A549 (cell line): ENCODE data around the gene SPG21. TPM values are rescaled to one million over a fixed set of nuclear protein-coding genes. Genes with fewer than 3 reads are reported as not detected.

ENCODE experiments used
- ATAC-seq, 2 experiments: fragments of 200-7000 bp in 1 of 2; fragments of >200 bp in 1 of 2; cut with Nextera tagmentation in 1 of 2; cut with Tn5 transposase in 1 of 2; 3 replicates each; pipeline versions ENCODE4 v1.8.0 to v1.9.1; 2018 to 2020; ENCODE audit warnings: mild to moderate bottlenecking in 1 of 2, moderate library complexity in 1 of 2
- CTCF ChIA-PET: fragments of 300-600 bp; sonication (Branson Sonifier 250); formaldehyde crosslinking; extraction: SDS; loops from one replicate; lab custom pipeline; 2021; ENCODE audit warnings: antibody characterized with exemption, inconsistent platforms; lab: Yijun Ruan, JAX
- POLR2A ChIA-PET: fragments of 350-600 bp; formaldehyde crosslinking; extraction: SDS; loops from one replicate; lab custom pipeline; 2021; ENCODE audit warnings: antibody characterized with exemption, inconsistent platforms; lab: Yijun Ruan, JAX
- DNase-seq, 2 experiments: peaks; one replicate each; pipeline versions ENCODE4 v3.0.0 to v3.0.0-alpha.2; 2011 to 2016; ENCODE audit warnings: low read depth in 1 of 2, low spot score in 1 of 2
- FAIRE-seq: peaks from 2 replicates; lab custom pipeline; 2011; peaks lifted over from hg19 to GRCh38; lab: Jason Lieb, UNC
- H3K27ac ChIP-seq, 2 experiments: fragments of >200 bp; sonication (Bioruptor Twin); formaldehyde crosslinking; 3 replicates each; pipeline ENCODE4 v1.5.1; 2016 to 2017
- H3K4me1 ChIP-seq: fragments of >200 bp; sonication (Bioruptor Twin); formaldehyde crosslinking; 3 replicates; pipeline ENCODE4 v1.6.1; 2016
- H3K4me2 ChIP-seq: fragments of >200 bp; sonication (Bioruptor Twin); formaldehyde crosslinking; 3 replicates; pipeline ENCODE4 v1.6.1; 2016
- H3K4me3 ChIP-seq: fragments of >200 bp; sonication (Bioruptor Twin); formaldehyde crosslinking; 3 replicates; pipeline ENCODE4 v1.5.1; 2016
- H3K9me3 ChIP-seq: fragments of >200 bp; sonication (Bioruptor Twin); formaldehyde crosslinking; 3 replicates; pipeline ENCODE4 v1.6.1; 2016
- ATOH8 ChIP-seq: fragments of 250-450 bp; sonication (Bioruptor Pico); IDR thresholded peaks from 2 replicates; pipeline ENCODE4 v1.5.0; 2020; ENCODE audit warnings: low read depth, mild to moderate bottlenecking, moderate library complexity
- BCL3 ChIP-seq: fragments of >200 bp; sonication (Bioruptor Twin); formaldehyde crosslinking; IDR thresholded peaks from 3 replicates; pipeline ENCODE4 v1.6.1; 2016
- CHD2 ChIP-seq: fragments of 150-350 bp; IDR thresholded peaks from 2 replicates; pipeline ENCODE4 v1.6.1; 2014; ENCODE audit warnings: low read length; ENCODE audit not compliant: partially characterized antibody
- E2F6 ChIP-seq: IDR thresholded peaks from 2 replicates; pipeline ENCODE4 v1.6.1; 2012; ENCODE audit warnings: low read depth, borderline replicate concordance
- EHF ChIP-seq: fragments of 250-450 bp; sonication (Bioruptor Pico); IDR thresholded peaks from 2 replicates; pipeline ENCODE4 v1.5.0; 2020; ENCODE audit warnings: mild to moderate bottlenecking
- EP300 ChIP-seq, 2 experiments: fragments of >200 bp; sonication (Bioruptor Twin); formaldehyde crosslinking; IDR thresholded peaks; 2 replicates in 1 of 2; 3 replicates in 1 of 2; pipeline ENCODE4 v1.6.1; 2016 to 2017
- ESRRA ChIP-seq: fragments of 150-350 bp; IDR thresholded peaks from 2 replicates; pipeline ENCODE4 v1.6.1; 2014; ENCODE audit warnings: mild to moderate bottlenecking, low read length, borderline replicate concordance
- FOSB ChIP-seq: fragments of 250-450 bp; sonication (Bioruptor Pico); IDR thresholded peaks from 2 replicates; pipeline ENCODE4 v1.5.0; 2020; ENCODE audit warnings: mild to moderate bottlenecking, moderate library complexity
- FOXS1 ChIP-seq: fragments of 250-450 bp; sonication (Bioruptor Pico); IDR thresholded peaks from 2 replicates; pipeline ENCODE4 v1.5.0; 2020; ENCODE audit warnings: mild to moderate bottlenecking, moderate library complexity
- GATA3 ChIP-seq: IDR thresholded peaks from 2 replicates; pipeline ENCODE4 v1.6.1; 2012; ENCODE audit warnings: borderline replicate concordance
- HEYL ChIP-seq: fragments of 250-450 bp; sonication (Bioruptor Pico); IDR thresholded peaks from 2 replicates; pipeline ENCODE4 v1.8.0; 2021; ENCODE audit warnings: mild to moderate bottlenecking, moderate library complexity
- HMGXB4 ChIP-seq: fragments of 250-450 bp; sonication (Bioruptor Pico); IDR thresholded peaks from 2 replicates; pipeline ENCODE4 v1.5.0; 2021; ENCODE audit warnings: mild to moderate bottlenecking, moderate library complexity, borderline replicate concordance
- JUN ChIP-seq, 2 experiments: fragments of >200 bp; sonication (Bioruptor Twin); formaldehyde crosslinking; IDR thresholded peaks; 2 replicates in 1 of 2; 3 replicates in 1 of 2; pipeline ENCODE4 v1.6.1; 2016 to 2017
- MAFK ChIP-seq: fragments of 450-650 bp; IDR thresholded peaks from 2 replicates; pipeline ENCODE4 v1.6.1; 2014; ENCODE audit not compliant: partially characterized antibody
- MAX ChIP-seq: IDR thresholded peaks from 2 replicates; pipeline ENCODE4 v1.6.1; 2012
- NFE2L2 ChIP-seq: fragments of 150-350 bp; conservative IDR thresholded peaks from 2 replicates; pipeline ENCODE4 v1.6.1; 2014; ENCODE audit warnings: low read length
- POLR2A ChIP-seq: IDR thresholded peaks from 2 replicates; pipeline ENCODE4 v1.6.1; 2012; ENCODE audit warnings: mild to moderate bottlenecking, low read length
- RAD21 ChIP-seq, 2 experiments: fragments of >200 bp in 1 of 2; sonication (Bioruptor Twin) in 1 of 2; formaldehyde crosslinking in 1 of 2; IDR thresholded peaks in 1 of 2; conservative IDR thresholded peaks in 1 of 2; 2 replicates in 1 of 2; 3 replicates in 1 of 2; pipeline ENCODE4 v1.6.1; 2012 to 2018; ENCODE audit warnings: inconsistent platforms in 1 of 2
- RFX5 ChIP-seq: fragments of 450-650 bp; IDR thresholded peaks from 2 replicates; pipeline ENCODE4 v1.7.1; 2014; ENCODE audit warnings: antibody characterized with exemption, mild to moderate bottlenecking, moderate library complexity
- RNF2 ChIP-seq: fragments of 200-600 bp; sonication (generic); IDR thresholded peaks from 2 replicates; pipeline ENCODE4 v1.6.1; 2016; ENCODE audit warnings: low read depth, mild to moderate bottlenecking, antibody characterized with exemption, moderate library complexity, borderline replicate concordance
- SMC3 ChIP-seq: fragments of >200 bp; sonication (Bioruptor Twin); formaldehyde crosslinking; IDR thresholded peaks from 3 replicates; pipeline ENCODE4 v1.6.1; 2018; ENCODE audit warnings: inconsistent platforms
- TP53 ChIP-seq: fragments of 250-450 bp; sonication (Bioruptor Pico); IDR thresholded peaks from 2 replicates; pipeline ENCODE4 v1.5.0; 2021; ENCODE audit warnings: mild to moderate bottlenecking, moderate library complexity
- ZSCAN20 ChIP-seq: fragments of 250-450 bp; sonication (Bioruptor Pico); IDR thresholded peaks from 2 replicates; pipeline ENCODE4 v1.8.0; 2022; ENCODE audit warnings: mild to moderate bottlenecking, moderate library complexity
- WGBS: methylation state at CpG from one replicate; pipeline ENCODE4 v1.1.6; 2017; ENCODE audit errors: missing lambda C conversion rate; 5-methylcytosine and 5-hydroxymethylcytosine counted together
- polyA plus RNA-seq, 4 experiments: library from polyadenylated mRNA; depleted of rRNA in 3 of 4; stranded (reverse); fragments of >200 nt; fragmentation: RNase III in 1 of 4; extraction: RNeasy Plus Mini Kit Qiagen cat#74134 plus additional on column Dnase treatment in 1 of 4; gene quantifications; 2 replicates in 3 of 4; 3 replicates in 1 of 4; pipeline ENCODE4 v1.2.3, GENCODE V29; 2011 to 2017

The SPG21 gene
- polyA plus RNA-seq, 2 of the 4 experiments (the other 2 are of a cell fraction): 117 to 155 TPM

- ChIA-PET CTCF (interaction anchor here (0.7 to 1.5 kb wide), 7 partner anchors 8 to 276 kb away, joined by 3 to 5 read pairs (median 3); partner anchors contain the start of gene SPG21), POLR2A (no interaction called here)
- Histone ChIP-seq H3K4me1 (no peaks in the 10 kb centered on the region), H3K27ac (no peak overlapping the region), H3K4me3 (no peak overlapping the region), H3K4me2 (no peak overlapping the region), H3K9me3 (no peaks in the 10 kb centered on the region)
- ATAC-seq: no peak
- TF ChIP-seq GATA3: no peak
- no peak for TF ChIP-seq RNF2
- peak; percentile 69 for TF ChIP-seq MAFK
- no peak for DNase-seq
- 80% methylated on average over 3 of the region's 3 CpGs for WGBS
- FAIRE-seq: no peak
Measured at GRCh38 chr15:65004993-65005392, 15.3 kb upstream of the SPG21 start.

- no peak overlapping the region for H3K4me3 ChIP-seq
- FAIRE-seq (peak; percentile 72), ATAC-seq (0 out of 6 replicates have a peak, but pooled peaks of 1 of the 2 experiments have one; percentile 16), DNase-seq (no peak)
- ChIA-PET CTCF (interaction anchor here (0.6 to 1.9 kb wide), 5 partner anchors 11 to 115 kb away, joined by 3 to 8 read pairs (median 3); no protein-coding TSS in a partner anchor), POLR2A (interaction anchor here (0.5 kb wide), 2 partner anchors 14 to 1459 kb away, joined by 3 to 4 read pairs; no protein-coding TSS in a partner anchor)
- no peak overlapping the region for H3K27ac ChIP-seq
- no peaks in the 10 kb centered on the region for H3K9me3 ChIP-seq
- no peaks in the 10 kb centered on the region for H3K4me1 ChIP-seq
- 70% methylated on average over 4 of the region's 4 CpGs for WGBS
- TF ChIP-seq MAX: no peak
- H3K4me2 ChIP-seq: no peak overlapping the region
Measured at GRCh38 chr15:64997745-64998375, 8.1 kb upstream of the SPG21 start.

GRCh38 chr15:64997066-64997465 is 7.4 kb upstream of the SPG21 start:
- H3K4me3 ChIP-seq: no peak overlapping the region
- no peak for TF ChIP-seq RAD21 (conservative IDR thresholded peaks at IDR 0.05 in 1 of 2, IDR thresholded peaks at IDR 0.05 in 1 of 2)
- TF ChIP-seq RFX5: no peak
- no peak for TF ChIP-seq JUN (IDR thresholded peaks at IDR 0.05)
- no peak for TF ChIP-seq TP53 (CRISPR knock-in tag)
- TF ChIP-seq EP300 (IDR thresholded peaks at IDR 0.05): no peak
- no peak for TF ChIP-seq SMC3
- no peak for TF ChIP-seq POLR2A
- no peak for TF ChIP-seq HEYL (CRISPR knock-in tag)
- no peak for TF ChIP-seq FOXS1
- TF ChIP-seq NFE2L2: no peak
- no peak for TF ChIP-seq EHF (CRISPR knock-in tag)
- TF ChIP-seq E2F6: no peak
- TF ChIP-seq CHD2: no peak
- no peak for TF ChIP-seq FOSB
- TF ChIP-seq ATOH8 (CRISPR knock-in tag): no peak
- TF ChIP-seq ZSCAN20 (CRISPR knock-in tag): no peak
- TF ChIP-seq ESRRA: no peak
- no peak for TF ChIP-seq BCL3
- TF ChIP-seq HMGXB4: no peak
- no peak for FAIRE-seq
- no peak overlapping the region for H3K27ac ChIP-seq
- H3K9me3 ChIP-seq: no peaks in the 10 kb centered on the region
- no peak overlapping the region for H3K4me2 ChIP-seq
- no peaks in the 10 kb centered on the region for H3K4me1 ChIP-seq
- no peak for DNase-seq
- no peak for ATAC-seq
- CTCF ChIA-PET: interaction anchor here (0.6 to 1.9 kb wide), 5 partner anchors 8 to 114 kb away, joined by 3 to 8 read pairs (median 3); no protein-coding TSS in a partner anchor
- POLR2A ChIA-PET: no interaction called here
- WGBS: 58% methylated on average over 5 of the region's 5 CpGs
